Stimulated activated CD4-positive, alpha-beta T cell treated with anti-CD3 and anti-CD28 coated beads, Interleukin-15, amount 100 ng/mL, for 24 hours (primary cell): ENCODE measurements around the gene AUTS2.

Experiments used
- DNase-seq: peaks from one replicate; pipeline ENCODE4 v3.0.0-alpha.2; 2020

The AUTS2 gene

DNA sequence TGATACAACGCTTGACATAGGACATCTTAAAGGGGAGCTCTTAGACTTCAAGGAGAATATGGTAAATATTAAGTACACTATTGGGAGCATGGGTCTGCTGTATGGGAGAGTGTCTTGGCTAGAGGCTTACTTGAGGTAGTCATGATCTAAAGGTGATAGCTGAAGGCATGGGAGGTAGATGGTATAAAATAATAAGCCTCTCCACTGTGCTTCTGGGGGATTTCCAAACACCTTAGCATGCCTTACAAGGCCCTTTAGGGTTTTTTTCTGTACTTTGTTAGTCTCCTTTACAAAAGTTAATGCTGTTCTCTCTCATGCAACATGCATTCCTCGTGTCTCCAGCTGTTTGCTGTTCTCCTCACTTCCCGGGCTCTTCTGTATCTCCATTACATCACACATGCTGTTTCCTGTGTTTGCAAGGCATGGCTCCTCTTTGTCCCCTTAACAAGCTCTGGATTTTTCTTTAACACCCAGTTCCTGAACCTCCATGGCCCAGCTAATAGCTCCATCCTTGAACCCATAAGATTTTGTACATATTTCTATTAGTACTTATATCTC, 449.7 kb downstream of the AUTS2 start:
- DNase-seq = no peak

DNA sequence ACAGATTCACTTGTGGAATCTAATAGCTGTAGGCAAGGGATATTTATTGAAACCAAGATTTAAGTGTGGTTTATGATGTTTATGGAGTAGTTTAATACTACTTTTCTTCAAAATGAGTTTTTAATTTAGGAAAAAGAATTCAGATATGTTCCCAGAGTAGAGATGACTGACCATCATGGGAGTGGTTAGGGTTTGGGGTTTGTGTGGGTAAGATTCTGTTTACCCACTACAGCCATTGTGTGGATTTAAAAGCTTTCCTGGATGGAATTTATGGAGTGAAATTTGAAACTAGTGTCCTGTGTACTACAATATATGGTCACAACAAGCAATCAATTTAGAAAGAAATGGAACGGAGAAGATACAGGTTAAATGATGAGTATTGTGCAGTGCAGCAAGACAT, 453.5 kb downstream of the AUTS2 start:
- DNase-seq = no peak

- no peak for DNase-seq
These were observed 454.4 kb downstream of the AUTS2 start for GRCh38 chr7:70052691-70053090.

DNA sequence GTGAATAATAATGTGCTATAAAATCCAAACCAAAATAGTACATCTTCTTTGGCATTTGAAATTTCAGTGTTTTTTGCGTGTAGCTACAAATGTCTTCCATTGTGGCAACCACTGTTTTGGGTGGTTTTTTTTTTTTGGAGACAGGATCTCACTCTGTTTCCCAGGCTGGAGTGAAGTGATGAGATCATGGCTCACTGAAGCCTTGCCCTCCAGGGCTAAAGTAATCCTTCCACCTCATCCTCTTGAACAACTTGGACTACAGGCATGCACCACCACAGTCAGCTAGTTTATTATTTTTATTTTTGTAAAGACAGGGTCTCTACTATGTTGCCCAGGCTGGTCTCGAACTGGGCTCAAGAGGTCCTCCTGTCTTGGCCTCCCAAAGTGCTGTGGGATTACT, 455.1 kb downstream of the AUTS2 start:
- DNase-seq = no peak

DNA sequence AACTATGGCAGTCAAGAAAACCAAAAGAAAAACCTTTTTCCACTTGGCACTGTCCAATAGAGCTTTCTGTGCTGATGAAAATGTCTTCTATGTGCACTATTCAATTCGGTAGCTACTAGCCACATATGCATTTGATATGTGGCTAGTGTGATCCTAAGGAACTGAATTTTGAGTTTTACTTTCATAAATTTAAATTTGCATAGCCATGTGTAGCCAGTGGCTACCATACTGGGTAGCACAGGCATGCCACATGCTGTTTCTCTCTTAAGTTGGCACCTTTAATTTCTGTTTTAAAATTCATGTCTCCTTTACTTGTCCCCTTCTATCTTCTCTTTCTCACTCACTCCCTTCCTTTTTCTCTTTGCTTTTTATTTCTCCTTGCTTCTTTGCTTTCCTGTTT, 455.7 kb downstream of the AUTS2 start:
- DNase-seq = no peak

DNA sequence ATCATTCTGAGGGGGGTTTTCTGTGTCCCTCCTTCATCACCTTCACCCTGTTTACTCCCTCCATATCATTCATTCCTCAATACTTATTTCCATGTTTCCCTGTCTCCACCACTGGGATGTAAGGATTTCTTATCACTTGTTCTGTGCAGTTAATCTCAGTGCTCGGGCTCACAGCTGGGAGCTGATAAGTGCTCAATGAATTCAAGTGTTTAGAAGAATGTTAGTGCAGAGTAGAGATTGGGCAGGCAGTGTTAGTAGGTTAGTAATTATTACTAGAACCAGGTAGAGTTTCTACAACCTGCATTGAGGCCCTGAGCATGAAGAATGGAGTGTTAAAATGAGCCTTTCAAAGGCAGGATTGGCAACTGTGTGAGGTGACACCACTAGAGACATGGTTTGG, 458.1 kb downstream of the AUTS2 start:
- DNase-seq = no peak

DNA sequence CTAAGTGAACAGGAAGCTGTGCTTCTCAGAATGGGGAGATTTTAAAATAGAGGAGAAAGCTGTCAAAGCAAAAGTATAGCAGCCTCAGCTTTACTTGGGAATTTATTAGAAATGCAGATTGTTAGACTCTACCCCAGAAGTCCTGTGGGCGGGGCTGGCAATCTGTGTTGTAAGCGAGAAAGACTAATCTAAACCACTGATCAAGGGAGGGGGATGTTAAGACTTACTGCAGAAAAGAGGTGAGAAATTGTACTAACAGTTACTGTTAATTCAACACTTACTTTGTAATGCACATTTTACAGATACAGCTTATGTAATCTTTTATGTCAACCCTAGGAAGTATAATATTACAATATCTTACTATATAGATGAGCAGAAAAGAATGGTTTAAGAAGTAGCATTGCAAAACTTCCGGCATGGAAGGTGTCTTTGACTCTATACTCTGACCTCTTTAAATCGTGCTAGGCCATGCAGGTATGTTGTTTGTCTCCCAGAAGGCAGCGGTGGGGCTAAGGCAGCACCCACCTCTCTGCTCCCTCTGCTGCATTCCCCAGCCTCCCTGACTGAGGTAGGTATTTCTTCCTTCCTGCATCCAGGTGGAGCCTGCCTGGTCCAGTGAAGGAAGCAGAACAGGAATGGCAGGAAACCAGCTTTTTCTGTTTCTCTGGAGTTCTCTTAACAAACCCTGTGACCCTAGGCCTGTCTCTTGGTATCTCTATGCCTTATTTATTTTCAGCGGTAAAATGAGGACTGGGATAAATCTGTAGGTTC, 462.2 kb downstream of the AUTS2 start:
- no peak for DNase-seq

DNA sequence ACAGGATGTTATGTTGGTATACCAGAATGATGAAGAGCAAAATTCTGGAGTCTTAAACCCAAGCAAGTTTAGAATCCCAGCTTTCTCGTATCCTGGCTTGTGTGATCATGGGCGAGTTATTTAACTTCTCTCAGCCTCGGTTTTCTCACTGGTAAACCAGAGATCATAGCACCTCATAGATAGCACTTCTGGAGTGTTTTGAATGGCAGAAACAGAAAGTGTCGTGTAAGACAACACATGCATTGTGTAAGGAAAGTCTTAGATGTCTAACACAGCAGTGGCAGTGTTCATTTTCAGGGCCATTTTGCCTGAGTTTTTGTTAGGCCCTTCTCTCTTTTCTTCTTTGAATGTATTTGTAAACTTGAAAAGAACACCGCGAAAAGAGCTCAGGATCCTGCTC, 465.1 kb downstream of the AUTS2 start:
- DNase-seq = no peak

GRCh38 chr7:70063927-70064326, 465.7 kb downstream of the AUTS2 start:
- DNase-seq = no peak

DNA sequence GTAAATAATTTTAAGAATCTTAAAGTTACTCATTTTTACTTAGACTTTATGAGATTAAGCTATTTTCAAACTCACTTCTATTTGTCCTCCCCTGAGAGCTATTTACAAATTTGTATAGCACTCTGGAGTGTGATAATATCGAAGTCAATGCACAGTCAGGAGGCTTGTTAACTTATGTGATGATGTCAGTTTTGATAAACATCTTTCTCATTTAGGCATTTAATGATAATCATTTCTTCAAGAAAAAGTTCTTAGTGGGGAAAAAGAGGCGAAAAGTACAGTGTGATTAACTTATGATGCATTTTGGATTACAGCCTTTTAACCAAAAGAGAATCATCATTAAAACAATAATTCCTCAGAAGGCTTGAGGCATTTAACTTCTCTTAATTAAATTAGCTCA, 468.6 kb downstream of the AUTS2 start:
- DNase-seq = no peak

GRCh38 chr7:70068531-70068930, 470.3 kb downstream of the AUTS2 start:
- no peak for DNase-seq

DNA sequence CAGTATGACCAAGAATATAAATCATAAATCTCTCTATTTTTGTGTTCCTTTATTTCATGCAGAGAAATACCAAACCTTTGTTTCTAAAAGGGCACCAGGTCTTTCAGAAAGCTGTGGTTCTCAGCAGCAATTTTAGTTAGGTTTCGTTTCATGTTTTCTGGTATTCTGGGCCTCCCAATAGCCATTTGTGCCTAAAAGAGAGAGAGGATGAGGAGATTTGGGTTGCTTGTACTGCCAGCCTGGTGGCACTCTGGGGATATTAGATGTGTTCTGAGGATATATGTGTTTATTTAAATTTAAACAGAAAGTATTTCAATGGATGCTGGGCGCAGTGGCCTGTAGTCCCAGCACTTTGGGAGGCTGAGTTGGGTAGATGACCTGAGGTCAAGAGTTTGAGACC, 471.7 kb downstream of the AUTS2 start:
- no peak for DNase-seq

DNA sequence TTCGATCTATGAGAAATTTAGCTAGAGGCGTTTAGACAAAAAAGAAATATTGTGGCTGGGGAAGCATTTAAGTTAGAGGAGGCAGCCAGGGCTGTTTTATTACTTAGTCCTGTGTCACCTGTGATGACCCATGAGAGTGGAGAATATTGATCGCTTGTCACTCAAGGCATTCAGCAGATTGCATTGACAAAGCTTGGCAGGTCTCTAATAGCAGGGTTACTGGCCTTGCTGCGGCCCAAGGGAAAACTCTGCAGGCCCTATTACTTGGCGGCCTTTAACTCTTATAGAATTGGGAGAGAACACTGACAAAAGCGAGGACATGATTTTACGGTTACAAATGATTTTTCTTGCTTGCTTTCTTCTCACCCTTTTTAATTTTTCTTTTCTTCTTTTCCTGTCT, 473.5 kb downstream of the AUTS2 start:
- no peak for DNase-seq

GRCh38 chr7:70072220-70072619, 473.9 kb downstream of the AUTS2 start:
- DNase-seq = no peak

DNA sequence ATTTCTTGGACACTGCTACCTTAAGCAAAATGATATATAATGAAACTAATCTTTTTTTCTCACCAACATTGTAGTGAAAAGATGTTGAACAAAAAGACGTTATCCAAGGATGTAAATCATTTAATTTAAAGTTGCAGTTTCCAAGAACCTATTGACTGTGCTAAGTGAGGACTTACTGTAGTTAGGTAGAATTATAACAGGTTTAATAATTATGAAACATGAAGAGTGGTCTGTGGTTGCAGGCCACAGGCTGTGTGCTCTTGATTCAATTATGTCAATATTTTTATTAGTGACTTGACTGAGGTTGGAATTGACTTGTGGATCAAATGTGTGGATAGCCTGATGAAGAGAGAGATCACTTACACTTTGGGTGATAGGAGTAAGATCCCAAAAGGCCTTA, 478.1 kb downstream of the AUTS2 start:
- DNase-seq = no peak

DNA sequence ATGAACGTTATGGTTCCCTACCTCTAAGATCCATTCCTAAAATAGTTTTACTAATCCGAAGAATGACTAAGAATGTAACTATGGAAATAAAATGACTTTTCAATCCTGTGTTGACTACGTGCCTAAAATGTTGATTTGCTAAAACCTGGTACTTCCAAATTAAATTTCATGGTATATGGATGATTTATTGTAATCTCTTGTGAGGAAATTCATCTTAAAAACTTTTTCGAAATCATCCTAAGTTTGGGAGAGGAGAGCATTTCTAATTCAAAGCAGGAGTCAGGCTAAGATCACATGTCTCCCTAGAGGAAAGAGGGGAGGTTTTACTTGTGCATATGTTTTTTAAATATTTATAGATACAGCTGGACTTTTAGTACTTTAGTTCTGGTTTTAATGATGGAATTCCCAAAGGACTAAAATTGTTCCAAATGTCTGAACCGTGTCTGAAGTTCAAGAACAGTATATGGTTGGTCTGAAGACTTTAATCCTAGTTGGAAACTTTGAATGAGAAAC, 483.9 kb downstream of the AUTS2 start:
- no peak for DNase-seq

DNA sequence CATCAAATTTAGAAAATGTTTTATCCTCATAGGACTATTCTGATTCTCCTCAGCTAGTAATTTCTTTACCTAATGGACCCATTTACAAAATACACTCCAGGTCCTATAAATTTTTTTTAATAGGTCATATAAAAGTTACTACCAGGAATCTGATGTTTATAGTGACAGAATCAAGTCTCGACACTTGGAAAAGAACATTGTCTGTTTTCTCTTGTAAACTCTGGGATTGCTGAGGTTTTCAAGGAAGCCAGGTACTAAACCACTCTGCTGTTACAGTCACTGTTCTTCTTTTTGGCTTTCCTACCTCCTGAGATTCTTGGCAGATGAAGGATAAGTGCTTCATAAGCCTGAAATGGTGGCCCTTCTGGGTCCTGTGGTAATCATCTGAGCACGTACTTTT, 493.1 kb downstream of the AUTS2 start:
- no peak for DNase-seq

GRCh38 chr7:70092314-70093204, 494.3 kb downstream of the AUTS2 start:
- DNase-seq = no peak

- no peak for DNase-seq
These were observed 495.1 kb downstream of the AUTS2 start for GRCh38 chr7:70093205-70093904.

- no peak for DNase-seq
These were observed 496.6 kb downstream of the AUTS2 start for GRCh38 chr7:70094831-70095230.

DNA sequence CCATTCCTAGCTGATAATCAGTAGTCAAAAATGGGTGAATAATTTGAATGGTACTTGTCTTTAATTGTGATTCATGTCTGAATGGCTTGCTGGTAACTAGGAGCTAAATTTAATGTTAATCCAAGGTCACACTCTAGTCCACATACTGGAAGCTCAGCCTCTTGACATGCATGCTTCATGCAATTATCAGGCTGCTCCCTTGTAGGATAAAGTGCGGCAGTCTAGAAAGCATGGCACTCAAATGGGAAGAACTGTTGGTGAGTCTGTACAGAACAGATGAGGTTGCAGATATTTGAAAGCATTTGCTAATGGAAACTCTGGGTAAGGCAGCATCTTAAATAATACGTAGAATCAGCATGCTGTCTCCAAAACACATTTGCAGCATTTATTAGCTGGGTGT, 499.4 kb downstream of the AUTS2 start:
- no peak for DNase-seq

GRCh38 chr7:70098133-70098561, 499.9 kb downstream of the AUTS2 start:
- no peak for DNase-seq
